NCI-H2107 treated with DMSO at 0.1 percent for 48 hours (cell line): ENCODE data around the gene FXYD5.
"Not testable (repeated sequence)": the region's sequence is repeated elsewhere in the genome, so short reads cannot be mapped to it uniquely, and the experiment has no call there.

Experiments
- DNase-seq: peaks from one replicate; lab custom pipeline; 2025; ENCODE audit not compliant: unreplicated experiment; lab: John Stamatoyannopoulos, UW

Gene FXYD5

GRCh38 chr19:35119578-35120155 lies 34.9 kb upstream of the FXYD5 start:
- no peak for DNase-seq

DNA sequence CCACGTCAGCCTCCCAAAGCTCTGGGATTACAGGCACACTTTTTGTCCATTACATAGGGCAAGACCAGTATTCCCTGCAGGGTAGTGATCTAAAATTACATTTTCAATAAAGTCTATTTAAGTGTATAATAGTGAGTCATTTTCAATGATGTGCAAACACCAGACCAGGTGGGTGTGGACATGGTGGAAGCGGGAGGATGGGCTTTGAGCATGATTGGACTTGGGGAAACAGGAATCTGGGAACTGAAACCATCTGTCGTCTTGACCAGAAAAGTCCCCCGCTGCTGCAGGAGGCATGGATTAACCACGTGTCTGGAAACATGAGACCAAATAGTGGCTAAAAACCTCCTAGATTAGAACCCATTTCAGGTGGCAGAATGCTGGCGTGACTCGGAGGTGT lies 34.0 kb upstream of the FXYD5 start:
- peak; percentile 8 for DNase-seq

DNA sequence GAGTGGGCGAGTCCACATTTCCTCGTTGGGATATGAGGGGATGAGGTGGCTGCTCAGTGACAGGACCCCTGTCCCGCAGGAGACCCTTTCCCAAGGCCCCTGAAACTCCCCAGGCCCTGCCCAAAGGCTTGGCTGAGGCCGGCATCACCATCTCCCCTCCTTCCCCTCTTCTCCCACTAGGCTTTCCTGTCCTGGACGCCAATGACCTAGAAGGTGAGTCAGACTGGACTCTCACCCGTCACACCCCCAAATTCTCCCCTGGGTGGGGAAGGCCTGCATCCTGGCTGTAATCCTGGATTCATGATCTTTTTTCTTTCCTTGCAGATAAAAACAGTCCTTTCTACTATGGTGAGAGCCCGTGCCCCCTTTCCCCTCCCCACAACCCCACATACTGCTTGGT lies 33.6 kb upstream of the FXYD5 start:
- DNase-seq, result no peak

GRCh38 chr19:35122687-35123551 lies 31.6 kb upstream of the FXYD5 start:
- no peak for DNase-seq

GRCh38 chr19:35123573-35123972 lies 31.0 kb upstream of the FXYD5 start:
- no peak for DNase-seq

DNA sequence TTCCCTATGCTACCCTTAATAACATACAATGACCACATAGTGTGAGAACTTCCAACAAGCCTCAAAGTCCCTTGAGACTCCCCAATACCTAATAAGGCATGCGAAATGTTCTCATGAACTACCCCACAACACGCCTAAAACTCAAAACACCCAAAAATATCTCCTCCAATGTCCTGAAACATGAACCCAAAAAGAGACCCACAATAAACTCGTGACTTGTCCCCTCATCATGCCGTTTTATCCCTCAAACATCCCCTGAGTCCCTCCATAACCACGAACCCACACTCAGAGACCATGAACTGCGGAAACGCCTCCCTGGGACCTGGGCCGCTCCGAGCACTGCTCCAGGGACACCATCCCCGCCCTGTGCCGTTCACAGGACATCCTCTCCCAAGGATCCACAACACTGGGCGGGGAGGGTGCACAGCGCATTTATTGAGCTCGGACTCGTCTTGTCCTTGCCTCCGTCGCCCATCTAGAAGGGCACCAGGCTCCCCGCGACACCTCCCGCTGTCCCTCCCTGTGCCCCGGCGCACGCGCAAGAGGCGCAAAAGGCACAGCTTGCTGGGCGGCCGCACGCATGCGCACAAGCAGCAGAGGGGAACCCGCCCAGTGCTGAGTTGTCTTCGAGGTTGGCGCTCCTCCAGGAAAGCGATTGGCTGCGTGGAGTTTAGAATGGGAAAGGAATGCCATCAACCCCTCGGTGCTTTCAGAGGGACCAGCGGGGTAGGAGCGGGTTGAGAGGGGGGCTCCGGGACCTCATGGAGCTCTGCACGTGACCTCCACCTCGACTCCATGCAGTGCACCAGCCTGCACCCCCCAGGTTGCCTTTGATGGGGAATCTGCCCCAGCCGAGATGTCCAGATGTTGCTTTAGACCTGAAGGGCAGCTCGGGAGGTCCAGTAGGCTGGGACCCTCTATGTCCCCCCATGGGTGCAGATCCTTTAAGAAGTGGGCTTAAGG lies 30.2 kb upstream of the FXYD5 start:
- no peak for DNase-seq

GRCh38 chr19:35125270-35125717 lies 29.2 kb upstream of the FXYD5 start:
- no peak for DNase-seq

DNA sequence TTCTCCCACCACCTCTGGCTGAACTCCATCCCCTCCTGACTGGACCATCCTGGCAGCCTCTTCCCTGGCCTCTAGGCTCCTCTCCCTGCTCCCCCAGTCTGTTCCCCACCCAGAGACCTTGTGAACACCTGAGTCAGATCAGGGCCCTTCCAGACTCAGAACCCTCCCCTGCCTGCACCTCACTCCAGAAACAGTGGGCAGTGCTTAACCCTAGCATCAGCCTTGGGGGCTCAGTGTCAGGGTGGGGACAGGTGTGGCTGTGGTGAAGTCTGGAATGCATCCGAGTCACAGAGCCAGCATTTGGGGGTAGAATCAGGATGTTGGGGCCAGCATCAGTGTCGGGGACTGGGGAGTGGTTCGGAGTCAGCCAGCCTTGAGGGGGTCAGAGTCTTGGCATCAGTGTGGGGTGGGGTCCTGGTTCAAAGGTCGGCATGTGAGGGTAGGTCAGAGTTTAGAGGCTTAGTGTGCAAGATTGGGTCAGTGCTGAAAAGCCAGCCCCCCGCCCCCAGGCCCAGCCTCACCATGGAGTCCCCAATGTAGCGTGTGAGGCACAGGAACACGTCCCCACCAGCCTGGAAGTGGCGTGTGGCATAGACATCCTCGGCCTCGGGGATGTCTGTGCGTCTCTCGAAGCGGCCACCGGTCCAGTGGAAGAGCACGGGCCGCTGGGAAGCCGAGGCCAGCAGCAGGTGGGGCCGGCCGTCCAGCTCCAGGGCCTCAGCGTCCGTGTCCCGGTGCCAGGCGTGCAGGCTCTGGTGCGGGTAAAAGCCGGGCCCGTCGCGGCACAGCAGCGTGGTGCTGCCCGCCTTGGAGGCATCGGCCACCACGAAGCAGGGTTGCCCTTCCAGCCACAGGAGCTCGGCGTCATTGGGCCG lies 28.5 kb upstream of the FXYD5 start:
- no peak for DNase-seq

DNA sequence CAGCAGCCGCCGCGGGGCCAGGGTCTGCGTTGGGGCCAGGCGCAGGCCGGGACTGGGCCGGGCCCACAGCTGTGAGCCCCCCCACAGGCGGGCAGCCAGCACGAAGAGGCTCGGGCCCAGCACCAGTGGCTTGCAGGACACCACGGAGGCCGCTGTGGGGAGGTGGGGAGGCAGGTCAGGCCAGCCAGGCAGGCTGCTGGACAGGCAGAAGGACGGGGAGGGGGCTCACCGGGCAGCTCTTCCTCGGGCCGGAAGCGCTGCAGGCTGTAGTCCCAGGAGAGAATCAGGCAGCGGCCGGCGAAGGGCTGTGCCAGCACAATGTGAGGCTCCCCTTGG lies 27.9 kb upstream of the FXYD5 start:
- DNase-seq, result no peak

- no peak for DNase-seq
Observed at GRCh38 chr19:35127871-35128270, 26.7 kb upstream of the FXYD5 start.

DNA sequence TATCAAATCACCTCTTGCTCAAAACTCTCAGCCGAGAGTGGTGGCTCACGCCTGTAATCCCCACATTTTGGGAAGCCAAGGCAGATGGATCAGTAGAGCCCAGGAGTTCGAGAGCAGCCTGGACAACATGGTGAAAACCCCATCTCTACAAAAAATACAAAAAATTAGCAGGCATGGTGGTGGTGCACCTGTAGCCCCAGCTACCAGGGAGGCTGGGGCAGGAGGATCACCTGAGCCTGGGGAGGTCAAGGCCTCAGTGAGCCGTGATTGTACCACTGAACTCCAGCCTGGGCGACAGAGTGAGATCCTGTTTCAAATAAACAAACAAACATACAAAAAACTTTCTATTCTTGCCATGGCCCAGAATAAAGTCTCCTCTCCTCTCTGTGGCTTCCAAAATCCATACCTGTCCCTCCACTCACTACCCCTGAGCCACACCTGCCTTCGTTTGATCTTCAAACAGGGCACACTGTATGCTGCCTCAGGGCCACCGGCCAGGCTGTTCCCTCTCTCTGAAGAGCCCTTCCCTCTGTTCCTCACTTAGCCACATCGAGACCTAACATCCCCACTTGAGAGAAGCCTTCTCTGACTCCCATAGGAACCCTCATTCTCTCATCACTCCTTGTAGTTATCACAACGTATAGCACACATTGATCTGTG lies 26.0 kb upstream of the FXYD5 start:
- DNase-seq, result no peak

DNA sequence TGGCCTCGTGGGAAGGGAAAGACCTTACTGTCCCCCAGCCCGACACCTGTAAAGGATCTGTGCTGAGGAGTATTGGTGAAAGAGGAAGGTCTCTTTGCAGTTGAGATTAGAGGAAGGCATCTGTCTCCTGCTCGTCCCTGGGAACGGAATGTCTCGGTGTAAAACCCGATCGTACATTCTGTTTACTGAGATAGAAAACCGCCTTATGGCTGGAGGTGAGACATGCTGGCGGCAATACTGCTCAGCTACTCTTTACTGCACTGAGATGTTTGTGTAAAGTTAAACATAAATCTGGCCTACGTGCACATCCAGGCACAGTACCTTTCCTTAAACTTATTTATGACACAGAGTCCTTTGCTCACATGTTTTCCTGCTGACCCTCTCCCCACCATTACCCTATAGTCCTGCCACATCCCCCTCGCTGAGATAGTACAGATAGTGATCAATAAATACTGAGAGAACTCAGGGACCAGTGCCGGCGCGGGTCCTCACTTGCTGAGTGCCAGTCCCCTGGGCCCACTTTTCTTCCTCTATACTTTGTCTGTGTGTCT lies 24.7 kb upstream of the FXYD5 start:
- not testable (repeated sequence) for DNase-seq

- DNase-seq, result no peak
Observed at GRCh38 chr19:35130761-35131720, 23.5 kb upstream of the FXYD5 start.

GRCh38 chr19:35132254-35132653 lies 22.3 kb upstream of the FXYD5 start:
- no peak for DNase-seq

DNA sequence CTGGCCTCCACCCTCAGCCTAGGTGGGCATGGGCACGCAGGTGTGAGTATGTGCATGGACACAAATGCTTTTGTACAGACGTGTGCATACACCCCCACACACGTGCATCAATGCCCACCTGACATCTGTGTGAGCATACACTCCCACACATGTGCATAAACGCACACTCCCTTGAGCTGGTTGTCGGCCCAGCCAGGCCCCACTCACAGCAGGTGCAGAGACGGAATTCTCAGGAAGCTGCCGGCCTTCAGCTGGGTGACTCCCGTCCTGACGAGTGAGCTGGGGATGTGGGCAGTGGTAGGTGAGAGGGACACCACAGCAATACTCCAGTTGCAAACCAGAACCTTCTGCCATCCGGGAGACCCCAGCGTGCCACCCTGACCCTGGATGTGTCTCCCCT lies 20.7 kb upstream of the FXYD5 start:
- no peak for DNase-seq

DNA sequence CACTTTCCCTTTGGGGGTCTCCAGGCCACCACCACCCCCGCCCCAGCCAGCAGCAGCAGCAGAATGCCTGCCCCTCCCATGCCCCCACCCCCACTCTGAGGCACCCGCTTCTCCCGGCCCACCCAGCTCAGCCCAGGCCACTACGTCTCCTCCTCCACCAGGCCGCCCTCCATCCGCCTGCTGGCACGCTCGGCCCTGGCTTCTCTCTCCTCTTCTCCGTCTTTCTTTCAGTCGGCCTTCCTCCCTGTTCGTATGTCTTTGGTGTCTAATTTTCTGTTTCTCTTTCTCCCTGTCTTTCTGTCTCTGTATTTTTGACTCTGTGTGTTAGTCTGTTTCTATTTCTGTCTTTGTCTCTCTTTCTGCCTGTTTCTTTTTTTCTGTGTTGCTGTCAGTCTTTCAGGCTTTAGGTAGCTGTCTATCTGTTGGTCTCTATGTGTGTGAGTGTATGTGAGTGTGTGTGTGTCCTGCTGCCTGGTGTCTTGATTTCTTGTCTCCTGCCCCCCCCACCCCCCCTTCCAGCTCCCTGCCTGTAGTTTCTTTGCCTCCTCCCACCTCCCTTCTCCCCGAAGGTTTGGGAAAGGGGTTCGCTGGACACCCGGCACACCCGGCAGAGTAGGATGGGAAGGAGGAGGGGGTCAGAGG lies 19.8 kb upstream of the FXYD5 start, which contains the start of gene LGI4:
Gene LGI4 (minus strand): TSS at position 459 of the 642 bp plus-strand sequence. CDS start 379 bp downstream, at position 80.
- no peak for DNase-seq

GRCh38 chr19:35135389-35135909 lies 19.1 kb upstream of the FXYD5 start:
- DNase-seq, result peak; percentile 7

- no peak for DNase-seq
Observed at GRCh38 chr19:35136231-35136630, 18.3 kb upstream of the FXYD5 start.
